NCI-H510A (cell line): Measurements from ENCODE around the gene C19orf38.
"Not testable (repeated sequence)": the region's sequence is repeated elsewhere in the genome, so short reads cannot be mapped to it uniquely, and the experiment has no call there.

Experiments
- DNase-seq: peaks from one replicate; lab custom pipeline; 2025; lab: John Stamatoyannopoulos, UW

Gene C19orf38

GRCh38 chr19:10876459-10877240, 28.4 kb downstream of the C19orf38 start:
- DNase-seq = no peak

DNA sequence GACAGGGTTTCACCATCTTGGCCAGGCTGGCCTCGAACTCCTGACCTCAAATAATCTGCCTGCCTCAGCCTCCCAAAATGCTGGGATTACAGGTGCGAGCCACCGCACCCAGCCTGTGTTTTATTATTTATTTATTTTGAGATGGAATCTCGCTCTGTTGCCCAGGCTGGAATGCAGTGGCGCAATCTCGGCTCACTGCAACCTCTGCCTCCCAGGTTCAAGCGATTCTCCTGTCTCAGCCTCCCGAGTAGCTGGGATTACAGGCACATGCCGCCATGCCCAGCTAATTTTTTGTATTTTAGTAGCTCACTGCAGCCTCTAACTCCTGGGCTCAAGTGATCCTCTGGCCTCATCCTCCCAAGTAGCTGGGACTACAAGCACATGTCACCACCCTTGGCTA, 29.4 kb downstream of the C19orf38 start:
- DNase-seq = not testable (repeated sequence)

GRCh38 chr19:10878253-10878652, 30.0 kb downstream of the C19orf38 start:
- DNase-seq = no peak

GRCh38 chr19:10881403-10882107, 33.3 kb downstream of the C19orf38 start:
- DNase-seq = no peak

DNA sequence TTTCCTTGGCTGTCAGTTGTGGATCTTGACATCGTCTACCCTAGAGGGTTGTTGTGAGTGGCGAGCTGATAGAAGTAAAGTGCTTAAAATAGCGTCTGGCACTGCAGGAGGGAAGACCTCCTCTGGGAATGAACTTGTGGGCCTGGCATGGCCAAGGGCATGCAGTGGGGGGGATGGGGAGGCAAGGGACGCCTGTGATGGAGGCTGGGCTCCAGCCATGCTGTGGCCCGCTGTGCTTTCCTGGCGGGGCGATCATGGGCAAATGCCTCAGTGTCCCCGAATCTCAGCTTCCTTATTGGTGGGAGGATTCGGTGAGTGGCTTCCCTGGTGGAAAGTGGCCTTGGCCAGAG, 33.9 kb downstream of the C19orf38 start:
- no peak for DNase-seq

DNA sequence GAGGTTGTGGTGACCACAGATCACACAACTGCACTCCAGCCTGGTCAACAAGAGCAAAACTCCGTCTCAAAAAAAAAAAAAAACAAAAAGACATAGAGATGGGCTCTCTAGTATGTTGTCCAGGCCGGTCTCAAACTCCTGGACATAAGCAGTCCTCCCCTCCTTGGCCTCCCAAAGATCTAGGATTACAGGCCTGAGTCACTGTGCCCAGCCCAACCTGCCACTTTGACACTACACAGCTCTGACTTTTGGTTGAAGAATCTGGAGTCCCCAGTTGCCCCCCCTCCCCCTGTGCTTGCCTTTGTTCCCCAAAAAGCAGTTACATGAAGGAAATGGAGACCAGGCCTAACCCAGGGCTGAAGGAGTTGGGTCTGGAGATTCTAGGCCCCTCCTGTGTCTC, 36.1 kb downstream of the C19orf38 start:
- no peak for DNase-seq

- DNase-seq = no peak
These were observed 37.3 kb downstream of the C19orf38 start for GRCh38 chr19:10885201-10886169.

- DNase-seq = peak; percentile 11
These were observed 39.6 kb downstream of the C19orf38 start for GRCh38 chr19:10887616-10888367.

DNA sequence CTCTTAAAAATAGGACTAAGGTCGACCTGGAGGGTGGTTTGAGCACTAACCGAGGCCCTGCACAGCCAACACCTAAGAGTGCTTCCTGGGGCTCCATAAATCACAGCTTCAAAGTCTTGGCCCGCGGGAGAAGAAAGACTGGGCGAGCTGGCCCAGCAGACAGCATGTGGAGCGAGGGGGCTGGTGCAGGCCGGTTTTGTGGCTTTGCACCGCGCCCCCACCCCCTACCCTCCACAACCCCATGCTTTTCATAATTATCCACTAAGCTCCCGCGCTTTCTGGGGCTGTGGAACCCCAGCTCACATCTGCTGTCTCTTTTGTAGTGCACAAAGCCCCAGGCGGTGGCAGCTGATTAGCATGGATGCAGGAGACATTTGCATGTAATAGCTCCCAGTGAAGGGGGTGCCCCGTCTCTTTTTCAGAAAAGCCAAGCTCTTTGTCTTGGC, 40.2 kb downstream of the C19orf38 start:
- no peak for DNase-seq

GRCh38 chr19:10889880-10890279, 41.7 kb downstream of the C19orf38 start:
- no peak for DNase-seq

DNA sequence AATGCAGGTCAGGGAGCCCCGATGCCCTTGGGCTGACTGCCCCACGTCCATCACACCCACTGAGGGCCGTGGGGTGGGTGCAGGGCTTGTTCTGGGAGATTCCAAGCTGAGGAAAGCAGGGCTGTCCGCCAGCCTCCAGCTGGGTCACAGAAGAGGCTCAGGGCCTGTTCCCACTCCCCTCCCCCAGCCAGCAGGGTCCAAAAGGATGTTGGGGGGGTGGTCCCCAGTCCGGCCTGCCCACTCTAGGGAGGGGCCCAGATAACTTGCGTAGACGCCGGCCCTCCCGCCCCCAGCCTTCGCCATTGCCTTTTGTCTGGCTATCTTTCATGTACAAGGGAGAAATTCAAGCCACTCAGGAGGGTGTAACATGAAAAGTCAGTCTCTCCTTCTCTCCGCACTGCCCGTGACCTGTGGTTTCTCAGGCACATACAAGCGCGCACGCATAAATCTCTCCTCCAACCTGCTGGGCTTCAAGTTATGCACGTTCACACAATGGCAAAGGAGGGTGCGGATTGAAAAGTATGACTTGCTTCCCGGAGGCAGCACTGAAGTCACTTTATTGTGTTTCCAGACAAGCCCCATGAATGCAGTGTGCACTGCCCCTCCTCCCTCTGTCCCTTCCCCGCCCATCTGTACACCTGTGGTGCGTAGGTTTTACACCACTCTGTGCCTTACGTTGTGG, 43.3 kb downstream of the C19orf38 start:
- DNase-seq = peak; percentile 82

DNA sequence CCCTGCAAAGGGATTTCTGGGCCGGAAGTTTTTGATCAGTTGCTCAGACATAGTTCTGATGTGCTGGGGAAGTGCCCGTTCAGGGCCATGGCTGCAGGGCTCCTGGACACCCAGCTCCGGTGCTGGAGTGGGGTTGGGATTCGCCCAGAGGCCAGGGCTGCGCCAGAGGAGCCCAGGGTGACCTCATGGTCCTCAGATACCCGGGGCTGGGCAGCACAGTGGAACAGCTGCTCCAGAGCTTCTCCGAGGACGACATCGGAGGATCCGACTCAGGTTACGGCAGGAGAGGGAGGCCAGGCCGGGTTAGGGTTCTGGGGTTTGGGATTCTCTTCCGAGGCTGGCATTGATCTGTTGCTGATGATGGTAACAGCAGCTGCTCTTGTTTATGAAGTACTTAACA, 44.0 kb downstream of the C19orf38 start:
- DNase-seq = peak; percentile 81

GRCh38 chr19:10894911-10895213, 46.6 kb downstream of the C19orf38 start:
- DNase-seq = no peak

DNA sequence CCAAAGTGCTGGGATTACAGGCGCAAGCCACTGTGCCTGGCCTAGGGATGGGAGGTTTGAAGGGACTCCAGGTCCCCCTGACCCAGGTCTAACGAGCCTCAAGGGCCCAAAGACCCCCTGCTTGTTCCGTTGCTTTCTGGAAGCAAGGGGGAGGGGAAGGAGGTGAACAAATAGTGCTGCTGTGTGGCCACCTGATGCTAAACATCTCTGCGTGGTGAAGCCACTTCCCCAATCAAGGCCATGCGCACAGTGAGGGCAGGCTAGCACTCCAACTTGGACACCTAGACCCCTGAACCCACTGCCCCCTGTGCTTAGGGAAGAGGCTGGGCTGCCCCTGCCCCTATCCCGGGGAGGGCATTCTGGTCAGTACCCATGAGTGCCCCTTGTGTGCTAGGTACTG, 47.1 kb downstream of the C19orf38 start:
- DNase-seq = no peak

DNA sequence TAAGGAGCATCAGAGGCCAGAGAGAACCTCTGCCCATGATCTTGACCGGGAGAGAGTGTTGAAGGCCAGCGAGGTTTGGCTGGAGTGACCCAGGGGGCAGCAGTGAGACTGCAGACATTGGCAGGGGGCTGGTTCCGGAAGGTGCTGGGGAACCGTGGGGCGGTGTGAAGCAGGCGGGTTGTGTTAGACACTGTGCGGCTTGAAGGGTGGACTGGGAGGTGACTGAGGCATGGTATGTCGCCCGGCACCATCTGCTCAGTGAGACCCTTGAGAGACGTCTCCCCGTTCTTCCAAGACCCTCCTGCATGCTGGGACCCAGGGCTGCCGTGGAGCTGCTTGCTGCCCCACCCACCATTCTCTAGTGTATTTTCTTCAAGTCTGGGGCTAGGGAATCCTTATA, 47.7 kb downstream of the C19orf38 start:
- DNase-seq = no peak

DNA sequence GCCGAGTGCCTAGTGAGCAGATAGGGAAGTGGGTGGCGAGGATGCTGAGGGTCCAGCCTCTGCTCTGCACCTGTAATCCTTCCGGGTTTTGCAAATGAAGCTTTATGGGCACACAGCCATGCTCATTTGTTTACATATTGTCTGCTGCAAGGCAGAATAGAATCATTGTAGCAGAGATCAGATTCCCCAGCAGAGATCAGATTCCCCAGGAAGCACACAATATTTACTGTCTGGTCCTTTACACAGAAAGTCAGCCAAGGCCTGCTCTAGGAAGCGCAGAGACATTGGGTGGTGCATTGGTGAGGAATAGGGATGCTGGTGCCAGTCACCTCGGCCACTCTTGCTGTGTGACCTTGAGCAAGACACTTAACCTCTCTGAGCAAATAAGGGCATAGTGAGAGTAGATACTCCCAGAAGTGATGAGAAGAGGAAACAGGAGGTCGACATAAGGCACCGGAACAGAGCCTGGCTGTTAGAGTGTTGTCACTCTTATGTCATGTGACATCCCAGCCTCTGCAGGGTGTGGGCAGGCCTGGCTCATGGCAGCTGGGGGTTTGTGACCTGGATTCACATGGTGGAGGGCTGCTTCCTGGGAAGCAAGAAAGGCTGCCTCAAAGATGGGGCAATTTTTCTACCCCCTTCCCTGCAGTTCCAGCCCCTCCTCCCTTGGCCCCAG, 48.8 kb downstream of the C19orf38 start:
- DNase-seq = peak; percentile 56

DNA sequence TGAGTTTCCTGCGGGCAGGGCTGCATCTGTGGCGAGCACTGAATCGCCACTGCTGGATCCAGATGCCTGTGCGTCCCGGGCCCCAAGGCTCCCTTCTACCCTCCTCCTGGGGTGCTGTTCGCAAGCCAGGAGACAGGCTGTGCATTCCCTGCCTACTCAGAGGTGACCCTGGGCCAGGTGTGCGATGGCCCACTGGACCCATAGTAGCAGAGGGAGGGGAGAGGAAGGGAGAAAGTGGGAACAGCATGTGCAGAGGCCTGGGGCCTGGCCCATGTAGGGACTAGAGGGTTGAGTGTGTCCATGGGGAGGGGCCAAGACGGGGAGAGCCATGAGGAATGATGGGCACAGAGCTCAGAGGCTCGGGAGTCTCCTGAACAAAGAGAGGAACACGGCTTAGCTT, 50.4 kb downstream of the C19orf38 start:
- DNase-seq = no peak

DNA sequence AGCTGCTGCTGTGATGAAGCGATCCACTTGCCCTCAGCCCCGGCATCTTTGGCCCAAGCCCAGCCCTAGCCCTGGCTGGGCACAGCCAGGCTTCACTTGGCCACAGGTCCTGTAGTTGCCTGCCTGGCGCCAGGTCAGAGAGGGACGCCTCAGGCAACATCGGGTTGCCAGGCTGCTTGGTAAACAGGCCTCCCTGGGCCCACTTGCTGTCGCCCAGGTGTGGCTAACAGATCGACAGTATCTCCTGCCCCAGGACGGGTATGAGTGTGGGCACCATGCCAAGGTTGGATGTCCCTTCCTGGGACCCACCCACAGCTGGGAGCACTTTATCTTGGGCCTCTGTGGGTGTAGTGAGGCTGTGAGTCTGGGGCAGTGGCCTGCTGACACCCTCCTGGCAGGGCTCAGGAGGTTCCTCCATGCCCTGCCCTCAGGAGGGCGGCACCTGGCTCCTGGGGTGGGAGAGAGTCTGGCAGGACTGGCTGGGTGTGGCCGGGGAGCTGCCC, 51.0 kb downstream of the C19orf38 start:
- peak; percentile 63 for DNase-seq

- DNase-seq = no peak
These were observed 59.7 kb downstream of the C19orf38 start for GRCh38 chr19:10907925-10908324.

GRCh38 chr19:10908380-10908960, 60.3 kb downstream of the C19orf38 start:
- DNase-seq = no peak
